IMR-90 (cell line): ENCODE results near the gene ERLIN1. TPM values are rescaled to one million over a fixed set of nuclear protein-coding genes. Genes with fewer than 3 reads are reported as not detected.

Experiments used
- ATAC-seq: fragments of 200-7000 bp; cut with Tn5 transposase; 2 replicates; pipeline ENCODE4 v1.9.1; 2020; ENCODE audit warnings: low read depth, mild to moderate bottlenecking, moderate library complexity
- BruUV-seq: library from RNA; stranded (reverse); fragments of 400-500 nt; replicated peaks from 2 replicates; lab custom pipeline; 2021; lab: Mats Ljungman, UMichigan
- CTCF ChIA-PET: fragments of 300-600 bp; formaldehyde crosslinking; extraction: SDS; loops from one replicate; lab custom pipeline; 2021; ENCODE audit warnings: antibody characterized with exemption; lab: Yijun Ruan, JAX
- POLR2A ChIA-PET: fragments of 300-600 bp; sonication (Branson Sonifier 250); formaldehyde crosslinking; loops from one replicate; lab custom pipeline; 2022; ENCODE audit warnings: antibody characterized with exemption; ENCODE audit not compliant: unreplicated experiment; lab: Charles Lee
- DNase-seq: peaks from one replicate; pipeline ENCODE4 v3.0.0; 2013
- H2AFZ ChIP-seq: replicated peaks from 2 replicates; pipeline ENCODE3; 2013; ENCODE audit warnings: low read length, mild to moderate bottlenecking; ENCODE audit not compliant: poor library complexity
- H2AK5ac ChIP-seq: 2 replicates; pipeline ENCODE4 v1.6.1; 2013; ENCODE audit warnings: low read depth, low read length, inconsistent platforms
- H2AK9ac ChIP-seq: replicated peaks from 2 replicates; pipeline ENCODE3; 2013; ENCODE audit warnings: mild to moderate bottlenecking, low read depth, low read length, moderate library complexity; ENCODE audit not compliant: poor library complexity
- H2BK120ac ChIP-seq: 2 replicates; pipeline ENCODE4 v1.6.1; 2013; ENCODE audit warnings: low read depth, low read length, inconsistent platforms
- H2BK15ac ChIP-seq: 3 replicates; pipeline ENCODE4 v1.6.1; 2013; ENCODE audit warnings: low read depth, low read length, inconsistent platforms
- H2BK20ac ChIP-seq: 2 replicates; pipeline ENCODE4 v1.6.1; 2013; ENCODE audit warnings: low read depth, mild to moderate bottlenecking, inconsistent platforms, low read length, moderate library complexity
- H2BK5ac ChIP-seq: 2 replicates; pipeline ENCODE4 v1.6.1; 2013; ENCODE audit warnings: mild to moderate bottlenecking, low read depth, low read length, inconsistent platforms; ENCODE audit not compliant: poor library complexity, severe bottlenecking
- H3K14ac ChIP-seq: replicated peaks from 2 replicates; pipeline ENCODE4 v1.6.1; 2013; ENCODE audit warnings: low read depth, low read length, inconsistent platforms
- H3K18ac ChIP-seq: 2 replicates; pipeline ENCODE4 v1.6.1; 2013; ENCODE audit warnings: low read depth, low read length, control low read depth
- H3K23ac ChIP-seq: 2 replicates; pipeline ENCODE4 v1.6.1; 2013; ENCODE audit warnings: low read depth, low read length, inconsistent platforms
- H3K27ac ChIP-seq: 2 replicates; pipeline ENCODE4 v1.5.1; 2013; ENCODE audit warnings: mild to moderate bottlenecking, control low read depth, low read length; ENCODE audit not compliant: insufficient read depth
- H3K27me3 ChIP-seq: 2 replicates; pipeline ENCODE4 v1.6.1; 2013; ENCODE audit warnings: low read length; ENCODE audit not compliant: control insufficient read depth, insufficient read depth
- H3K36me3 ChIP-seq: 2 replicates; pipeline ENCODE4 v1.6.1; 2013; ENCODE audit warnings: low read length, mixed read lengths; ENCODE audit not compliant: control insufficient read depth, insufficient read depth
- H3K4ac ChIP-seq: 2 replicates; pipeline ENCODE4 v1.6.1; 2013; ENCODE audit warnings: low read depth, low read length, inconsistent platforms
- H3K4me1 ChIP-seq: 2 replicates; pipeline ENCODE4 v1.6.1; 2013; ENCODE audit warnings: low read length, mixed read lengths; ENCODE audit not compliant: control insufficient read depth, insufficient read depth
- H3K4me2 ChIP-seq: 2 replicates; pipeline ENCODE4 v1.6.1; 2013; ENCODE audit warnings: low read depth, mild to moderate bottlenecking, control low read depth, low read length, moderate library complexity
- H3K4me3 ChIP-seq: 2 replicates; pipeline ENCODE4 v1.5.1; 2013; ENCODE audit warnings: low read depth, mild to moderate bottlenecking, control low read depth, low read length, moderate library complexity; ENCODE audit not compliant: insufficient read depth
- H3K56ac ChIP-seq: 2 replicates; pipeline ENCODE4 v1.6.1; 2013; ENCODE audit warnings: low read length, inconsistent platforms; ENCODE audit not compliant: insufficient read depth; ENCODE audit errors: extremely low read depth
- H3K79me1 ChIP-seq, 2 experiments: 2 replicates each; pipeline ENCODE4 v1.6.1; 2013; ENCODE audit warnings: low read length in 2 of 2, inconsistent platforms in 1 of 2, low read depth in 1 of 2
- H3K9ac ChIP-seq: 2 replicates; pipeline ENCODE4 v1.6.1; 2013; ENCODE audit warnings: low read depth, low read length, control low read depth
- H3K9me1 ChIP-seq: 2 replicates; pipeline ENCODE4 v1.6.1; 2013; ENCODE audit warnings: low read length, inconsistent platforms; ENCODE audit not compliant: insufficient read depth
- H3K9me3 ChIP-seq: 2 replicates; pipeline ENCODE4 v1.6.1; 2013; ENCODE audit warnings: low read length; ENCODE audit not compliant: control insufficient read depth, insufficient read depth
- H4K20me1 ChIP-seq: 2 replicates; pipeline ENCODE4 v1.6.1; 2013; ENCODE audit warnings: low read length, inconsistent platforms; ENCODE audit not compliant: insufficient read depth
- H4K5ac ChIP-seq: 2 replicates; pipeline ENCODE4 v1.6.1; 2013; ENCODE audit warnings: mild to moderate bottlenecking, low read depth, low read length, control low read depth
- H4K8ac ChIP-seq, 2 experiments: 2 replicates each; pipeline ENCODE4 v1.6.1; 2013; ENCODE audit warnings: low read depth in 2 of 2, low read length in 2 of 2, control low read depth in 1 of 2, inconsistent platforms in 1 of 2
- H4K91ac ChIP-seq: 2 replicates; pipeline ENCODE4 v1.6.1; 2013; ENCODE audit warnings: low read depth, low read length, inconsistent platforms; ENCODE audit not compliant: insufficient read depth
- MAFK ChIP-seq: IDR thresholded peaks from 2 replicates; pipeline ENCODE4 v1.6.1; 2012; ENCODE audit warnings: low read depth, low read length, improper control_type of control experiment
- MAZ ChIP-seq: IDR thresholded peaks from 2 replicates; pipeline ENCODE4 v1.6.1; 2012; ENCODE audit warnings: low read depth, mild to moderate bottlenecking, low read length, improper control_type of control experiment, moderate library complexity, borderline replicate concordance
- RAD21 ChIP-seq: IDR thresholded peaks from 2 replicates; pipeline ENCODE4 v1.6.1; 2012; ENCODE audit warnings: low read length, improper control_type of control experiment
- RFX5 ChIP-seq: IDR thresholded peaks from 2 replicates; pipeline ENCODE4 v1.8.0; 2012; ENCODE audit warnings: low read depth, mild to moderate bottlenecking, low read length, moderate library complexity
- WGBS, 2 experiments: methylation state at CpG; one replicate each; pipeline versions ENCODE4 v1.1.5 to v1.1.7; 2013; ENCODE audit warnings: missing lambda C conversion rate in 2 of 2; ENCODE audit not compliant: insufficient read length in 1 of 2; ENCODE audit errors: extremely low coverage in 2 of 2; 5-methylcytosine and 5-hydroxymethylcytosine counted together
- dilution Hi-C: fragments of 300-500 bp; cut with HindIII; formaldehyde crosslinking; loops from one replicate; pipeline ENCODE4 v1.14.3; 2018; ENCODE audit warnings: low sequenced_read_pairs; ENCODE audit not compliant: unreplicated experiment
- in situ Hi-C: fragments of 300-500 bp; cut with MboI; formaldehyde crosslinking; loops from 3 replicates; pipeline ENCODE4 v1.14.3; 2019; ENCODE audit warnings: low sequenced_read_pairs, inconsistent platforms, mixed read lengths
- intact Hi-C: fragments of 100-400 bp; cut with micrococcal nuclease; formaldehyde crosslinking; loops from 2 replicates; pipeline ENCODE4 v1.10.0; 2022
- polyA plus RNA-seq, 3 experiments: library from polyadenylated mRNA; depleted of rRNA; stranded (reverse); fragments of >200 nt; gene quantifications; 2 replicates each; pipeline ENCODE4 v1.2.3, GENCODE V29; 2012; ENCODE audit warnings: low replicate concordance in 1 of 3
- total RNA-seq: library from RNA; depleted of rRNA; stranded (reverse); fragments of >200 nt; gene quantifications from 2 replicates; pipeline ENCODE4 v1.2.3, GENCODE V29; 2012

Gene ERLIN1
- total and polyA plus RNA-seq, 2 of the 4 experiments (the other 2 are of a cell fraction): 31.5 to 33.9 TPM

- WGBS, 2 experiments: no CpG with 5 or more reads among the region's 4 CpGs
- Histone ChIP-seq H4K91ac (0 out of 2 replicates have a peak overlapping the region, but pooled peaks have one; percentile 11), H3K27me3 (no peaks in the 10 kb centered on the region), H3K18ac (no peak overlapping the region), H3K23ac (peak overlapping the region; percentile 92; the same call in 1 of the 2 replicates), H3K4ac (no peak overlapping the region), H3K4me2 (peak overlapping the region; percentile 84), H3K9ac (peak overlapping the region; percentile 74; the same call in 1 of the 2 replicates), H3K79me1 (peaks cover 20 to 36% of the 10 kb centered on the region in 2 experiments), H3K4me3 (peak overlapping the region; percentile 54), H3K36me3 (no peaks in the 10 kb centered on the region; the same call in 1 of the 2 replicates), H4K20me1 (no peaks in the 10 kb centered on the region; the same call in 1 of the 2 replicates), H2BK5ac (no peak overlapping the region), H2AK5ac (no peak overlapping the region; the same call in 1 of the 2 replicates), H4K8ac (peak overlapping the region in 1 of 2 experiments; percentile 86; a peak in 1 of 4 replicates), H2BK15ac (no peak overlapping the region), H3K27ac (no peak overlapping the region), H4K5ac (no peak overlapping the region), H2AK9ac (peak overlapping the region; percentile 77), H3K4me1 (peaks cover 6% of the 10 kb centered on the region), H3K56ac (peak overlapping the region; percentile 81; the same call in 1 of the 2 replicates), H3K14ac (peak overlapping the region; percentile 43), H3K9me3 (no peaks in the 10 kb centered on the region), H3K9me1 (no peaks in the 10 kb centered on the region; the same call in 1 of the 2 replicates), H2BK20ac (no peak overlapping the region), H2BK120ac (no peak overlapping the region), H2AFZ (peak overlapping the region; percentile 57)
- DNase-seq (peak; percentile 7), ATAC-seq (peak; percentile 6)
- no TSS peak for BruUV-seq
- ChIA-PET CTCF (interaction anchor here (0.6 to 0.7 kb wide), 3 partner anchors 14 to 310 kb away, joined by 3 to 4 read pairs (median 3); no protein-coding TSS in a partner anchor), POLR2A (no interaction called here)
- dilution Hi-C loops: no loop called here
- in situ Hi-C loops: loop anchor here (10.0 kb wide), 1 partner anchor 340 kb away; no protein-coding TSS in a partner anchor
- intact Hi-C loops: loop anchor here (5.0 to 10.0 kb wide), 2 partner anchors 208 to 450 kb away; partner anchors contain the start of genes COX15 and CUTC
- no peak for TF ChIP-seq RAD21
- no peak for TF ChIP-seq RFX5
- TF ChIP-seq MAZ: no peak
- TF ChIP-seq MAFK: no peak
These were observed 989 bp downstream of the ERLIN1 start for GRCh38 chr10:100184840-100185239.
